B cell (primary cell): ENCODE measurements around the gene USP20. TPM values are rescaled to one million over a fixed set of nuclear protein-coding genes. Genes with fewer than 3 reads are reported as not detected.
A peak's percentile ranks its signal among the peaks of the same experiment; 100 is the strongest.

Experiments
- ATAC-seq: fragments of 200-7000 bp; cut with Tn5 transposase; one replicate; pipeline ENCODE4 v1.10.0; 2021; ENCODE audit warnings: low read depth, mild to moderate bottlenecking, moderate number of reproducible peaks, moderate library complexity
- CTCF ChIA-PET: fragments of 350-600 bp; sonication (Branson Sonifier 250); formaldehyde crosslinking; loops from one replicate; lab custom pipeline; 2021; ENCODE audit warnings: antibody characterized with exemption, inconsistent platforms; lab: Charles Lee
- POLR2A ChIA-PET: fragments of 350-600 bp; sonication (Branson Sonifier 250); formaldehyde crosslinking; loops from one replicate; lab custom pipeline; 2021; ENCODE audit warnings: antibody characterized with exemption; lab: Charles Lee
- DNase-seq: peaks from one replicate; pipeline ENCODE4 v3.0.0; 2013
- H2AFZ ChIP-seq: 2 replicates; pipeline ENCODE4 v1.6.1; 2012; ENCODE audit warnings: mild to moderate bottlenecking, low read depth, low read length; ENCODE audit not compliant: insufficient read depth, poor library complexity, severe bottlenecking
- H3K27ac ChIP-seq, 2 donors: 1 replicate in 1 of 2; 2 replicates in 1 of 2; pipeline ENCODE4 v1.5.1; 2012 to 2013; ENCODE audit warnings: low read length in 2 of 2, mild to moderate bottlenecking in 2 of 2, moderate library complexity in 1 of 2
- H3K27me3 ChIP-seq, 4 experiments: fragments of 200-600 bp in 1 of 4; sonication (generic) in 1 of 4; replicated peaks in 1 of 4; 1 replicate in 2 of 4; 2 replicates in 2 of 4; pipeline versions ENCODE4 v1.6.1 to v1.7.0; 2013 to 2016; ENCODE audit warnings: low read length in 3 of 4, mild to moderate bottlenecking in 2 of 4, mixed read lengths in 1 of 4, moderate library complexity in 1 of 4; ENCODE audit not compliant: insufficient read depth in 4 of 4, control insufficient read depth in 3 of 4; ENCODE audit errors: control extremely low read depth in 1 of 4
- H3K36me3 ChIP-seq, 2 experiments: replicated peaks in 1 of 2; 1 replicate in 1 of 2; 2 replicates in 1 of 2; pipeline versions ENCODE4 v1.6.1 to v1.7.1; 2013; ENCODE audit warnings: low read length in 1 of 2; ENCODE audit not compliant: insufficient read depth in 2 of 2, control insufficient read depth in 1 of 2; ENCODE audit errors: control extremely low read depth in 1 of 2, extremely low read depth in 1 of 2
- H3K4me1 ChIP-seq, 2 donors: fragments of 200-600 bp in 1 of 2; sonication (generic) in 1 of 2; 1 replicate in 1 of 2; 2 replicates in 1 of 2; pipeline versions ENCODE4 v1.5.1 to v1.6.1; 2013 to 2017; ENCODE audit warnings: low read length in 2 of 2; ENCODE audit not compliant: control insufficient read depth in 2 of 2, insufficient read depth in 2 of 2
- H3K4me2 ChIP-seq: replicated peaks from 2 replicates; pipeline ENCODE3; 2012; ENCODE audit warnings: mild to moderate bottlenecking, low read depth, low read length; ENCODE audit not compliant: poor library complexity, severe bottlenecking
- H3K4me3 ChIP-seq, 5 experiments: fragments of 200-600 bp in 1 of 5; sonication (generic) in 1 of 5; 1 replicate in 3 of 5; 2 replicates in 2 of 5; pipeline versions ENCODE4 v1.5.1 to v1.7.0; 2011 to 2016; ENCODE audit warnings: low read length in 4 of 5, mild to moderate bottlenecking in 4 of 5, low read depth in 2 of 5, control low read depth in 1 of 5, moderate library complexity in 1 of 5; ENCODE audit not compliant: insufficient read depth in 1 of 5; ENCODE audit errors: control extremely low read depth in 1 of 5, extremely low read depth in 1 of 5
- H3K79me2 ChIP-seq: fragments of 200-600 bp; sonication (generic); one replicate; pipeline ENCODE4 v1.6.0; 2016; ENCODE audit warnings: low read length; ENCODE audit not compliant: control insufficient read depth, insufficient read depth
- H3K9ac ChIP-seq: fragments of 200-600 bp; sonication (generic); 2 replicates; pipeline ENCODE4 v1.6.1; 2017; ENCODE audit warnings: mild to moderate bottlenecking, low read length, moderate library complexity
- H3K9me3 ChIP-seq, 3 donors: one replicate each; pipeline versions ENCODE4 v1.6.1 to v1.7.1; 2013; ENCODE audit warnings: low read length in 2 of 3; ENCODE audit not compliant: control insufficient read depth in 2 of 3, insufficient read depth in 1 of 3; ENCODE audit errors: control extremely low read depth in 1 of 3
- H4K20me1 ChIP-seq: 2 replicates; pipeline ENCODE4 v1.6.0; 2012; ENCODE audit warnings: mild to moderate bottlenecking, low read length; ENCODE audit not compliant: insufficient read depth, control insufficient read depth, poor library complexity, severe bottlenecking
- H3K27ac Mint-ChIP-seq: one replicate; pipeline ENCODE4 v1.8.0; 2021; ENCODE audit warnings: mixed read lengths
- H3K27me3 Mint-ChIP-seq: one replicate; pipeline ENCODE4 v1.8.0; 2021; ENCODE audit warnings: mixed read lengths
- H3K4me1 Mint-ChIP-seq: one replicate; pipeline ENCODE4 v1.8.0; 2021; ENCODE audit warnings: mixed read lengths
- H3K4me3 Mint-ChIP-seq: one replicate; pipeline ENCODE4 v1.8.0; 2021; ENCODE audit warnings: mixed read lengths
- H3K9me3 Mint-ChIP-seq: one replicate; pipeline ENCODE4 v1.8.0; 2022; ENCODE audit warnings: mixed read lengths; ENCODE audit not compliant: insufficient read depth
- CTCF ChIP-seq: fragments of 200-600 bp; IDR thresholded peaks from one replicate; pipeline ENCODE4 v1.8.0; 2022; ENCODE audit warnings: antibody characterized with exemption, mild to moderate bottlenecking
- EZH2 ChIP-seq: IDR thresholded peaks from 2 replicates; pipeline ENCODE4 v1.6.1; 2012; ENCODE audit warnings: borderline replicate concordance, low read depth, mild to moderate bottlenecking, moderate library complexity, low read length; ENCODE audit not compliant: insufficient read depth, poor library complexity, severe bottlenecking
- WGBS: methylation state at CpG from one replicate; pipeline ENCODE4 v1.1.5; 2013; ENCODE audit warnings: missing lambda C conversion rate; ENCODE audit not compliant: insufficient coverage; 5-methylcytosine and 5-hydroxymethylcytosine counted together
- intact Hi-C: fragments of 100-400 bp; cut with micrococcal nuclease; formaldehyde crosslinking; loops from one replicate; pipeline ENCODE4 v1.10.0; 2022
- polyA plus RNA-seq: library from polyadenylated mRNA; depleted of rRNA; stranded (reverse); fragments of >200 nt; gene quantifications from 2 replicates; pipeline ENCODE4 v1.2.3, GENCODE V29; 2012
- total RNA-seq, 2 donors: library from RNA; stranded (reverse); fragments of 120-200 nt in 1 of 2; gene quantifications; 1 replicate in 1 of 2; 2 replicates in 1 of 2; pipeline versions ENCODE4 v1.2.3 to v1.2.4, GENCODE V29; 2013 to 2022

USP20 gene
- total and polyA plus RNA-seq, 2 donors (not counting 1 experiment from before 2014, with no cell fraction given): 49.5 to 72.6 TPM

- no peak for TF ChIP-seq CTCF
- peaks cover 7 to 8% of the 10 kb centered on the region in 2 donors for H3K4me1 ChIP-seq
- Mint-ChIP-seq H3K27me3 (no peaks in the 10 kb centered on the region), H3K9me3 (no peaks in the 10 kb centered on the region), H3K4me1 (peaks cover 16% of the 10 kb centered on the region), H3K4me3 (peak overlapping the region; percentile 86), H3K27ac (peak overlapping the region; percentile 32)
- 25% methylated on average over 25 of the region's 26 CpGs for WGBS
- no peaks in the 10 kb centered on the region for H3K9me3 ChIP-seq
- H3K9ac ChIP-seq: peak overlapping the region; percentile 86
- H2AFZ ChIP-seq: no peak overlapping the region
- H4K20me1 ChIP-seq: peaks cover 10% of the 10 kb centered on the region
- peak overlapping the region in 4 of 5 experiments; percentile 17 to 83 (median 56) for H3K4me3 ChIP-seq
- ChIA-PET POLR2A (interaction anchor here (1.3 kb wide), 1 partner anchor 12 kb away, joined by 3 read pairs; no protein-coding TSS in a partner anchor), CTCF (interaction anchor here (1.0 kb wide), 1 partner anchor 284 kb away, joined by 3 read pairs; no protein-coding TSS in a partner anchor)
- intact Hi-C loops: loop anchor here (5.0 kb wide), 1 partner anchor 219 kb away; the partner anchor contains the start of gene FNBP1
- H3K36me3 ChIP-seq: peaks cover 6 to 26% of the 10 kb centered on the region in 2 experiments
- DNase-seq: no peak
- H3K27me3 ChIP-seq: no peaks in the 10 kb centered on the region
- no peak for ATAC-seq
- H3K4me2 ChIP-seq: peak overlapping the region; percentile 80
- H3K27ac ChIP-seq: peak overlapping the region in 1 of 2 donors; percentile 23
- peaks cover 27% of the 10 kb centered on the region for H3K79me2 ChIP-seq
These were observed 12.2 kb upstream of the USP20 start for GRCh38 chr9:129822898-129823541.

- peak overlapping the region; percentile 72 for H3K27ac Mint-ChIP-seq
- WGBS: 0% methylated on average over 4 of the region's 15 CpGs
- H3K27me3 Mint-ChIP-seq: no peaks in the 10 kb centered on the region
- Histone ChIP-seq H3K27ac (peak overlapping the region in 1 of 2 donors; percentile 68), H3K9ac (peak overlapping the region; percentile 86), H3K9me3 (no peaks in the 10 kb centered on the region), H3K36me3 (peaks cover 6 to 24% of the 10 kb centered on the region in 2 experiments), H3K4me2 (peak overlapping the region; percentile 80), H3K27me3 (no peaks in the 10 kb centered on the region), H3K4me1 (peaks cover 7 to 8% of the 10 kb centered on the region in 2 donors), H2AFZ (peak overlapping the region; percentile 92), H3K79me2 (peaks cover 22% of the 10 kb centered on the region), H4K20me1 (peaks cover 10% of the 10 kb centered on the region), H3K4me3 (peak overlapping the region in 4 of 5 experiments; percentile 49 to 83 (median 76))
- H3K4me3 Mint-ChIP-seq: peak overlapping the region; percentile 86
- intact Hi-C loops: loop anchor here (5.0 kb wide), 1 partner anchor 219 kb away; the partner anchor contains the start of gene FNBP1
- H3K9me3 Mint-ChIP-seq: no peaks in the 10 kb centered on the region
- ChIA-PET CTCF (no interaction called here), POLR2A (interaction anchor here (1.3 kb wide), 1 partner anchor 11 kb away, joined by 3 read pairs; no protein-coding TSS in a partner anchor)
- ATAC-seq (no peak), DNase-seq (no peak)
- no peak for TF ChIP-seq CTCF
- no peak for TF ChIP-seq EZH2
- H3K4me1 Mint-ChIP-seq: peaks cover 16% of the 10 kb centered on the region
These were observed 11.7 kb upstream of the USP20 start for GRCh38 chr9:129823542-129823934.
